ENCODE data around the gene RPRD1A.

Gene RPRD1A

GRCh38 chr18:35964319-35964718 is 103.0 kb downstream of the RPRD1A start:
- no peak overlapping the region for H3K27ac ChIP-seq (ENCODE audit: low read length)
- no peaks in the 10 kb centered on the region for H3K27me3 ChIP-seq (ENCODE audit: control insufficient read depth, insufficient read depth, low read length)
- H3K36me3 ChIP-seq (ENCODE audit: control insufficient read depth, low read depth, low read length) = no peaks in the 10 kb centered on the region
- H3K9ac ChIP-seq (ENCODE audit: low read length) = no peak overlapping the region
- H3K9me3 ChIP-seq (ENCODE audit: control insufficient read depth, low read depth, low read length) = no peaks in the 10 kb centered on the region
- no peaks in the 10 kb centered on the region for H3K4me1 ChIP-seq (ENCODE audit: control insufficient read depth, low read depth, low read length)
- no peak overlapping the region for H3K4me3 ChIP-seq (ENCODE audit: low read length)

- no peak overlapping the region for H3K4me3 ChIP-seq (ENCODE audit: low read length)
Measured at GRCh38 chr18:35962320-35962719, 105.0 kb downstream of the RPRD1A start.

GRCh38 chr18:35956226-35956625 is 111.1 kb downstream of the RPRD1A start:
- no peaks in the 10 kb centered on the region for H3K9me3 ChIP-seq (ENCODE audit: control insufficient read depth, low read depth, low read length)
- no peaks in the 10 kb centered on the region for H3K36me3 ChIP-seq (ENCODE audit: control insufficient read depth, low read depth, low read length)
- no peak overlapping the region for H3K27ac ChIP-seq (ENCODE audit: low read length)
- H3K4me3 ChIP-seq (ENCODE audit: low read length) = no peak overlapping the region
- H3K4me1 ChIP-seq (ENCODE audit: control insufficient read depth, low read depth, low read length) = no peaks in the 10 kb centered on the region
- H3K27me3 ChIP-seq (ENCODE audit: control insufficient read depth, insufficient read depth, low read length) = no peaks in the 10 kb centered on the region
- H3K9ac ChIP-seq (ENCODE audit: low read length) = no peak overlapping the region

More at GRCh38 chr18:35962320-35962719, 105.0 kb downstream of the RPRD1A start:
- Histone ChIP-seq H3K36me3 (ENCODE audit: control insufficient read depth, low read depth, low read length) (no peaks in the 10 kb centered on the region), H3K27me3 (ENCODE audit: control insufficient read depth, insufficient read depth, low read length) (no peaks in the 10 kb centered on the region), H3K9me3 (ENCODE audit: control insufficient read depth, low read depth, low read length) (no peaks in the 10 kb centered on the region), H3K27ac (ENCODE audit: low read length) (no peak overlapping the region), H3K9ac (ENCODE audit: low read length) (no peak overlapping the region), H3K4me1 (ENCODE audit: control insufficient read depth, low read depth, low read length) (no peaks in the 10 kb centered on the region)

GRCh38 chr18:35953688-35954087 is 113.7 kb downstream of the RPRD1A start:
- Histone ChIP-seq H3K36me3 (ENCODE audit: control insufficient read depth, low read depth, low read length) (no peaks in the 10 kb centered on the region), H3K27me3 (ENCODE audit: control insufficient read depth, insufficient read depth, low read length) (peaks cover 11% of the 10 kb centered on the region), H3K4me3 (ENCODE audit: low read length) (no peak overlapping the region), H3K4me1 (ENCODE audit: control insufficient read depth, low read depth, low read length) (peaks cover 11% of the 10 kb centered on the region), H3K9ac (ENCODE audit: low read length) (no peak overlapping the region), H3K9me3 (ENCODE audit: control insufficient read depth, low read depth, low read length) (no peaks in the 10 kb centered on the region), H3K27ac (ENCODE audit: low read length) (no peak overlapping the region)

GRCh38 chr18:35950628-35950982 is 116.8 kb downstream of the RPRD1A start:
- peaks cover 11% of the 10 kb centered on the region for H3K27me3 ChIP-seq (ENCODE audit: control insufficient read depth, insufficient read depth, low read length)
- H3K27ac ChIP-seq (ENCODE audit: low read length) = no peak overlapping the region
- H3K4me3 ChIP-seq (ENCODE audit: low read length) = peak overlapping the region; percentile 86
- no peaks in the 10 kb centered on the region for H3K36me3 ChIP-seq (ENCODE audit: control insufficient read depth, low read depth, low read length)
- no peaks in the 10 kb centered on the region for H3K9me3 ChIP-seq (ENCODE audit: control insufficient read depth, low read depth, low read length)
- H3K9ac ChIP-seq (ENCODE audit: low read length) = peak overlapping the region; percentile 75
- peaks cover 11% of the 10 kb centered on the region for H3K4me1 ChIP-seq (ENCODE audit: control insufficient read depth, low read depth, low read length)

- H3K27ac ChIP-seq (ENCODE audit: low read length) = no peak overlapping the region
- H3K9ac ChIP-seq (ENCODE audit: low read length) = peak overlapping the region; percentile 75
- H3K4me3 ChIP-seq (ENCODE audit: low read length) = peak overlapping the region; percentile 86
- peaks cover 11% of the 10 kb centered on the region for H3K27me3 ChIP-seq (ENCODE audit: control insufficient read depth, insufficient read depth, low read length)
- H3K9me3 ChIP-seq (ENCODE audit: control insufficient read depth, low read depth, low read length) = no peaks in the 10 kb centered on the region
- H3K4me1 ChIP-seq (ENCODE audit: control insufficient read depth, low read depth, low read length) = peaks cover 11% of the 10 kb centered on the region
- no peaks in the 10 kb centered on the region for H3K36me3 ChIP-seq (ENCODE audit: control insufficient read depth, low read depth, low read length)
Measured at GRCh38 chr18:35949903-35950627, 117.3 kb downstream of the RPRD1A start.

GRCh38 chr18:35949090-35949489 is 118.3 kb downstream of the RPRD1A start:
- H3K4me3 ChIP-seq (ENCODE audit: low read length) = peak overlapping the region; percentile 86
- peaks cover 11% of the 10 kb centered on the region for H3K4me1 ChIP-seq (ENCODE audit: control insufficient read depth, low read depth, low read length)
- H3K9ac ChIP-seq (ENCODE audit: low read length) = no peak overlapping the region
- H3K9me3 ChIP-seq (ENCODE audit: control insufficient read depth, low read depth, low read length) = no peaks in the 10 kb centered on the region
- peaks cover 7% of the 10 kb centered on the region for H3K36me3 ChIP-seq (ENCODE audit: control insufficient read depth, low read depth, low read length)
- peaks cover 11% of the 10 kb centered on the region for H3K27me3 ChIP-seq (ENCODE audit: control insufficient read depth, insufficient read depth, low read length)
- H3K27ac ChIP-seq (ENCODE audit: low read length) = no peak overlapping the region

GRCh38 chr18:35948080-35948479 is 119.3 kb downstream of the RPRD1A start:
- Histone ChIP-seq H3K27ac (ENCODE audit: low read length) (no peak overlapping the region), H3K9me3 (ENCODE audit: control insufficient read depth, low read depth, low read length) (no peaks in the 10 kb centered on the region), H3K4me3 (ENCODE audit: low read length) (no peak overlapping the region), H3K27me3 (ENCODE audit: control insufficient read depth, insufficient read depth, low read length) (peaks cover 11% of the 10 kb centered on the region), H3K9ac (ENCODE audit: low read length) (no peak overlapping the region), H3K36me3 (ENCODE audit: control insufficient read depth, low read depth, low read length) (peaks cover 7% of the 10 kb centered on the region), H3K4me1 (ENCODE audit: control insufficient read depth, low read depth, low read length) (peaks cover 11% of the 10 kb centered on the region)

- Histone ChIP-seq H3K36me3 (ENCODE audit: control insufficient read depth, low read depth, low read length) (peaks cover 7% of the 10 kb centered on the region), H3K4me3 (ENCODE audit: low read length) (no peak overlapping the region), H3K9ac (ENCODE audit: low read length) (no peak overlapping the region), H3K9me3 (ENCODE audit: control insufficient read depth, low read depth, low read length) (no peaks in the 10 kb centered on the region), H3K27me3 (ENCODE audit: control insufficient read depth, insufficient read depth, low read length) (no peaks in the 10 kb centered on the region), H3K27ac (ENCODE audit: low read length) (no peak overlapping the region), H3K4me1 (ENCODE audit: control insufficient read depth, low read depth, low read length) (peaks cover 11% of the 10 kb centered on the region)
Measured at GRCh38 chr18:35942661-35943060, 124.7 kb downstream of the RPRD1A start.

GRCh38 chr18:35942133-35942532 is 125.2 kb downstream of the RPRD1A start:
- no peak overlapping the region for H3K9ac ChIP-seq (ENCODE audit: low read length)
- H3K9me3 ChIP-seq (ENCODE audit: control insufficient read depth, low read depth, low read length) = no peaks in the 10 kb centered on the region
- H3K27ac ChIP-seq (ENCODE audit: low read length) = no peak overlapping the region
- H3K4me1 ChIP-seq (ENCODE audit: control insufficient read depth, low read depth, low read length) = peaks cover 11% of the 10 kb centered on the region
- no peak overlapping the region for H3K4me3 ChIP-seq (ENCODE audit: low read length)
- H3K36me3 ChIP-seq (ENCODE audit: control insufficient read depth, low read depth, low read length) = peaks cover 7% of the 10 kb centered on the region
- no peaks in the 10 kb centered on the region for H3K27me3 ChIP-seq (ENCODE audit: control insufficient read depth, insufficient read depth, low read length)

- H3K36me3 ChIP-seq (ENCODE audit: control insufficient read depth, low read depth, low read length) = peaks cover 7% of the 10 kb centered on the region
- no peak overlapping the region for H3K4me3 ChIP-seq (ENCODE audit: low read length)
- H3K4me1 ChIP-seq (ENCODE audit: control insufficient read depth, low read depth, low read length) = peaks cover 11% of the 10 kb centered on the region
- no peak overlapping the region for H3K9ac ChIP-seq (ENCODE audit: low read length)
- no peaks in the 10 kb centered on the region for H3K27me3 ChIP-seq (ENCODE audit: control insufficient read depth, insufficient read depth, low read length)
- no peaks in the 10 kb centered on the region for H3K9me3 ChIP-seq (ENCODE audit: control insufficient read depth, low read depth, low read length)
- H3K27ac ChIP-seq (ENCODE audit: low read length) = no peak overlapping the region
Measured at GRCh38 chr18:35941299-35941698, 126.1 kb downstream of the RPRD1A start.
